Sigmoid colon (tissue), 7 donors: Measurements from ENCODE around the gene SPDYE1. TPM values are rescaled to one million over a fixed set of nuclear protein-coding genes. Genes with fewer than 3 reads are reported as not detected.

ENCODE experiments used
- DNase-seq: peaks from one replicate; pipeline ENCODE4 v3.0.0-alpha.2; 2019
- H3K27ac ChIP-seq, 4 donors: fragments of 200-600 bp; sonication (generic); one replicate each; pipeline ENCODE4 v1.5.1; 2016 to 2019; ENCODE audit warnings: mild to moderate bottlenecking in 1 of 4
- H3K27me3 ChIP-seq, 3 donors: fragments of 200-600 bp; sonication (generic); one replicate each; pipeline ENCODE4 v1.5.1; 2019; ENCODE audit warnings: mild to moderate bottlenecking in 1 of 3
- H3K36me3 ChIP-seq, 4 donors: fragments of 200-600 bp; sonication (generic); one replicate each; pipeline ENCODE4 v1.5.1; 2016 to 2019
- H3K4me1 ChIP-seq, 4 donors: fragments of 200-600 bp; sonication (generic); one replicate each; pipeline ENCODE4 v1.5.1; 2017 to 2019
- H3K4me3 ChIP-seq, 4 donors: fragments of 200-600 bp; sonication (generic); one replicate each; pipeline ENCODE4 v1.5.1; 2017 to 2019; ENCODE audit warnings: mild to moderate bottlenecking in 2 of 4, moderate library complexity in 1 of 4
- H3K9me3 ChIP-seq, 4 donors: fragments of 200-600 bp in 3 of 4; sonication (generic) in 3 of 4; one replicate each; pipeline versions ENCODE4 v1.5.1 to v1.6.1; 2013 to 2019
- EP300 ChIP-seq, 4 donors: sonication (generic); formaldehyde crosslinking; IDR thresholded peaks; one replicate each; pipeline ENCODE4 v1.6.1; 2017; ENCODE audit warnings: antibody characterized with exemption in 4 of 4
- POLR2A ChIP-seq, 2 donors: fragments of 450-650 bp; IDR thresholded peaks; one replicate each; pipeline ENCODE4 v1.6.1; 2016; ENCODE audit warnings: antibody characterized with exemption in 2 of 2, mild to moderate bottlenecking in 2 of 2, moderate library complexity in 2 of 2
- POLR2AphosphoS5 ChIP-seq, 4 donors: sonication (generic); formaldehyde crosslinking; IDR thresholded peaks; one replicate each; pipeline ENCODE4 v1.6.1; 2017; ENCODE audit warnings: antibody characterized with exemption in 4 of 4
- WGBS, 2 donors: extraction: QIAGEN DNeasy Blood & Tissue Kit; methylation state at CpG; one replicate each; pipeline ENCODE4 v1.1.7; 2013; 5-methylcytosine and 5-hydroxymethylcytosine counted together
- intact Hi-C: fragments of 100-400 bp; cut with DNase I; formaldehyde crosslinking; loops from one replicate; pipeline ENCODE4 v1.15.1; 2023
- polyA plus RNA-seq, 3 donors: library from polyadenylated mRNA; stranded (reverse); fragments of 200-250 nt; gene quantifications; one replicate each; pipeline ENCODE4 v1.2.3, GENCODE V29; 2013
- total RNA-seq, 4 donors: library from RNA; depleted of rRNA; stranded (reverse); fragments of >200 nt; gene quantifications; one replicate each; pipeline ENCODE4 v1.1.0, GENCODE V29; 2016
- TF ChIP-seq, protein P1 (sequence below), 4 experiments: fragments of 450-650 bp in 3 of 4; fragments of 200-600 bp in 1 of 4; IDR thresholded peaks; one replicate each; pipeline ENCODE4 v1.5.1; 2016 to 2019; ENCODE audit warnings: antibody characterized with exemption in 4 of 4, mild to moderate bottlenecking in 3 of 4, moderate library complexity in 2 of 4
- donor health status: healthy with polysubstance abuse.
- donor health status: Bipolar disorder and iron deficiency.
- donor health status: healthy.

Gene SPDYE1
- total and polyA plus RNA-seq, 7 donors, result not detected

DNA sequence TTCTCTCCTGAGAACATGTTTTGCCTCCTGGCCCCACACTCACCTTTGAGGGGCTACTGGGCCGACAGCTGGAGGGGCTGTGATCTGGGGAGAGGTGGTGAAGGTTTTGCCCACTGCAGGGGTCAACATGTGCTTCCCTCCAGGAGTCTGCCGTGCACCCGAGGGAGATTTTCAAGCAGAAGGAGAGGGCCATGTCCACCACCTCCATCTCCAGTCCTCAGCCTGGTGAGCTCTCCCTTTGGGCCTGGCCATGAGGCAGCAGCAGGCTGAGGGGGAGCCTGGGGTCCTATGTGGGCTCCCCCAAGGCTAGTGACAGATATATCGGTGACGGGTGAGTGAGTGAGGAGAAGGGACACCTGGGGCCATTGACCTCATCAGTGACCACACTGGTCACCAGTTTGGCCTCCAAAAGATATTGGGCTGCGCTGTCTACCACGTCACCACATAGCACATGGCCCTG, 61.1 kb downstream of the SPDYE1 start:
- Histone ChIP-seq H3K4me1 (no peaks in the 10 kb centered on the region), H3K27me3 (no peaks in the 10 kb centered on the region), H3K36me3 (peaks cover 40 to 91% (median 53%) of the 10 kb centered on the region in 4 donors), H3K27ac (no peak overlapping the region), H3K9me3 (no peaks in the 10 kb centered on the region), H3K4me3 (no peak overlapping the region)
- intact Hi-C loops, result no loop called here
- TF ChIP-seq POLR2A (IDR thresholded peaks at IDR 0.05), result no peak
- WGBS, 2 donors, result 75 to 92% methylated on average over 7 of the region's 7 CpGs
- peak; percentile 13 for DNase-seq

DNA sequence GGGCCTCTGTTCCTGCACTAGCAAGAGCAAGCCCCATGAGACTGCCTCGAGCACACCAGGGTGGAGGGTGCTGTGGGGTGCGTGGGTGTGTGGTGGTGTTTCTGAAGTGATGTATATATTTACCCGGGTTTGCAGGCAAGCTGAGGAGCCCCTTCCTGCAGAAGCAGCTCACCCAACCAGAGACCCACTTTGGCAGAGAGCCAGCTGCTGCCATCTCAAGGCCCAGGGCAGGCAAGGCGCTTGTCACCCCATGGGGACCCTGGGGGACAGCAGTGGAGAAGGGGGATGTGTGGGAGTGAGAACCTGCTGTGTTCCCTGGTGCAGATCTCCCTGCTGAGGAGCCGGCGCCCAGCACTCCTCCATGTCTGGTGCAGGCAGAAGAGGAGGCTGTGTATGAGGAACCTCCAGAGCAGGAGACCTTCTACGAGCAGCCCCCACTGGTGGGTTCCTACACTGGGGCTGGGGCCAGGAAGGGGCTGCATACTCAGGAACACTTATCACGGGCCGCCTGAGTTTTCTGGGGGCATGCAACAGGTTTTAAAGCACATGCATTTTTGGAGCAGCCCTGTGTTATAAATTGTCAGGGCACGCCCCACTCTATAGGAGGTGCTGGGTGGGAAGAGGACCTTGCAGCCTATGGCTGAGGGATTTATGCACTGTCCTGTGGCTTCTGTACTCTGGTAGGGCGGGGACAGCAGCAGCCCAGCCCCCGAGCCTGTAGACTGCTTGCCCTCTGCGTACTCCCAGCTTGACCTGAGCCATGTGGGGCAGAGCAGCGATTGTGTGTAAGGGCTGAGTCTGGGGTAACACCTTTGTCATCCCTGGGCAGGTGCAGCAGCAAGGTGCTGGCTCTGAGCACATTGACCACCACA, 61.8 kb downstream of the SPDYE1 start:
- H3K36me3 ChIP-seq, result peaks cover 40 to 84% (median 48%) of the 10 kb centered on the region in 4 donors
- no peak overlapping the region for H3K27ac ChIP-seq
- peak; percentile 65 for DNase-seq

More for the DNA sequence above, 61.8 kb downstream of the SPDYE1 start:
- Histone ChIP-seq H3K4me3 (no peak overlapping the region), H3K9me3 (no peaks in the 10 kb centered on the region), H3K27me3 (no peaks in the 10 kb centered on the region), H3K4me1 (peaks cover 0 to 2% (median under 1%) of the 10 kb centered on the region in 4 donors)
- intact Hi-C loops, result no loop called here
- 75 to 93% methylated on average over 14 of the region's 14 CpGs for WGBS, 2 donors
- TF ChIP-seq POLR2AphosphoS5 (IDR thresholded peaks at IDR 0.05) (no peak), POLR2A (IDR thresholded peaks at IDR 0.05) (no peak), EP300 (IDR thresholded peaks at IDR 0.05) (no peak)
- TF ChIP-seq, protein P1, sequence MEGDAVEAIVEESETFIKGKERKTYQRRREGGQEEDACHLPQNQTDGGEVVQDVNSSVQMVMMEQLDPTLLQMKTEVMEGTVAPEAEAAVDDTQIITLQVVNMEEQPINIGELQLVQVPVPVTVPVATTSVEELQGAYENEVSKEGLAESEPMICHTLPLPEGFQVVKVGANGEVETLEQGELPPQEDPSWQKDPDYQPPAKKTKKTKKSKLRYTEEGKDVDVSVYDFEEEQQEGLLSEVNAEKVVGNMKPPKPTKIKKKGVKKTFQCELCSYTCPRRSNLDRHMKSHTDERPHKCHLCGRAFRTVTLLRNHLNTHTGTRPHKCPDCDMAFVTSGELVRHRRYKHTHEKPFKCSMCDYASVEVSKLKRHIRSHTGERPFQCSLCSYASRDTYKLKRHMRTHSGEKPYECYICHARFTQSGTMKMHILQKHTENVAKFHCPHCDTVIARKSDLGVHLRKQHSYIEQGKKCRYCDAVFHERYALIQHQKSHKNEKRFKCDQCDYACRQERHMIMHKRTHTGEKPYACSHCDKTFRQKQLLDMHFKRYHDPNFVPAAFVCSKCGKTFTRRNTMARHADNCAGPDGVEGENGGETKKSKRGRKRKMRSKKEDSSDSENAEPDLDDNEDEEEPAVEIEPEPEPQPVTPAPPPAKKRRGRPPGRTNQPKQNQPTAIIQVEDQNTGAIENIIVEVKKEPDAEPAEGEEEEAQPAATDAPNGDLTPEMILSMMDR (IDR thresholded peaks at IDR 0.05), result no peak

Other genes starting within 250 kb of the SPDYE1 start
- 100 to 1,000 TPM in 2 of 4 donors, 10 to 100 TPM in 2; 60.4 to 105 (median 94.0) TPM for gene BLVRA, start 239.2 kb upstream of the SPDYE1 start, total RNA-seq
- gene BLVRA, start 239.2 kb upstream of the SPDYE1 start, polyA plus RNA-seq, result 10 to 100 TPM; 22.9 to 35.4 (median 27.9) TPM
- gene MRPS24, start 128.4 kb upstream of the SPDYE1 start, total RNA-seq, result 100 to 1,000 TPM; 105 to 148 (median 125) TPM
- 100 to 1,000 TPM; 145 to 177 (median 170) TPM for gene MRPS24, start 128.4 kb upstream of the SPDYE1 start, polyA plus RNA-seq
- 10 to 100 TPM; 18.4 to 32.7 (median 24.0) TPM for gene URGCP, start 91.3 kb upstream of the SPDYE1 start, total RNA-seq
- 10 to 100 TPM; 18.0 to 28.8 (median 21.5) TPM for gene URGCP, start 91.3 kb upstream of the SPDYE1 start, polyA plus RNA-seq
- gene UBE2D4, start 71.5 kb upstream of the SPDYE1 start, total RNA-seq, result 10 to 100 TPM; 24.0 to 37.1 (median 28.5) TPM
- gene UBE2D4, start 71.5 kb upstream of the SPDYE1 start, polyA plus RNA-seq, result 10 to 100 TPM in 2 of 3 donors, 1 to 10 TPM in 1; 7.5 to 14.1 (median 13.8) TPM
- 100 to 1,000 TPM in 1 of 4 donors, 10 to 100 TPM in 3; 76.7 to 124 (median 86.6) TPM for gene DBNL, start 46.8 kb downstream of the SPDYE1 start, total RNA-seq
- 100 to 1,000 TPM in 2 of 3 donors, 10 to 100 TPM in 1; 91.9 to 149 (median 102) TPM for gene DBNL, start 46.8 kb downstream of the SPDYE1 start, polyA plus RNA-seq
- 1 to 10 TPM in 2 of 4 donors, under 1 TPM in 2; 0.71 to 2.1 (median 1.1) TPM for gene PGAM2, start 67.7 kb downstream of the SPDYE1 start, total RNA-seq
- gene PGAM2, start 67.7 kb downstream of the SPDYE1 start, polyA plus RNA-seq, result 1 to 10 TPM in 2 of 3 donors, not detected in 1; 1.2 to 3.0 TPM
- gene POLM, start 84.6 kb downstream of the SPDYE1 start, total RNA-seq, result 10 to 100 TPM; 17.5 to 39.9 (median 24.8) TPM
- gene POLM, start 84.6 kb downstream of the SPDYE1 start, polyA plus RNA-seq, result 10 to 100 TPM in 1 of 3 donors, 1 to 10 TPM in 2; 5.5 to 23.4 (median 9.6) TPM
- gene AEBP1, start 106.4 kb downstream of the SPDYE1 start, total RNA-seq, result 100 to 1,000 TPM in 2 of 4 donors, 10 to 100 TPM in 2; 74.6 to 182 (median 128) TPM
- gene AEBP1, start 106.4 kb downstream of the SPDYE1 start, polyA plus RNA-seq, result 10 to 100 TPM in 2 of 3 donors, 1 to 10 TPM in 1; 2.5 to 37.7 (median 12.0) TPM
- 10 to 100 TPM; 20.3 to 40.5 (median 29.5) TPM for gene POLD2, start 125.7 kb downstream of the SPDYE1 start, total RNA-seq
- 10 to 100 TPM; 31.9 to 91.2 (median 39.0) TPM for gene POLD2, start 125.7 kb downstream of the SPDYE1 start, polyA plus RNA-seq
- gene MYL7, start 143.4 kb downstream of the SPDYE1 start, total RNA-seq, result not detected
- 1 to 10 TPM in 1 of 3 donors, under 1 TPM in 1, not detected in 1; 0.39 to 7.2 TPM for gene MYL7, start 143.4 kb downstream of the SPDYE1 start, polyA plus RNA-seq
- 1 to 10 TPM in 2 of 4 donors, under 1 TPM in 1, not detected in 1; 0.27 to 1.8 (median 1.4) TPM for gene GCK, start 191.5 kb downstream of the SPDYE1 start, total RNA-seq
- under 1 TPM in 2 of 3 donors, not detected in 1; 0.32 to 0.60 TPM for gene GCK, start 191.5 kb downstream of the SPDYE1 start, polyA plus RNA-seq
- gene YKT6, start 203.1 kb downstream of the SPDYE1 start, total RNA-seq, result 10 to 100 TPM; 39.2 to 50.1 (median 44.5) TPM
- 10 to 100 TPM; 63.1 to 95.5 (median 73.3) TPM for gene YKT6, start 203.1 kb downstream of the SPDYE1 start, polyA plus RNA-seq